HL-60 (cell line): ENCODE results near the gene HECTD4.

Experiments used
- DNase-seq, 2 experiments: peaks; one replicate each; pipeline ENCODE4 v3.0.0-alpha.2; 2010 to 2020; ENCODE audit warnings: low read depth in 1 of 2, low spot score in 1 of 2
- H3K27ac ChIP-seq: fragments of 250-450 bp; sonication (Bioruptor Pico); replicated peaks from 2 replicates; pipeline ENCODE4 v1.5.1; 2020; ENCODE audit warnings: mild to moderate bottlenecking, moderate library complexity
- H3K27me3 ChIP-seq: fragments of 250-450 bp; sonication (Bioruptor Pico); 2 replicates; pipeline ENCODE4 v1.5.1; 2021; ENCODE audit warnings: mild to moderate bottlenecking, moderate library complexity; ENCODE audit not compliant: insufficient read depth, poor library complexity, severe bottlenecking
- H3K4me3 ChIP-seq: replicated peaks from 2 replicates; pipeline ENCODE4 v1.5.1; 2011; ENCODE audit warnings: mild to moderate bottlenecking, control low read depth, low read length; ENCODE audit not compliant: insufficient read depth
- GABPA ChIP-seq: IDR thresholded peaks from 2 replicates; pipeline ENCODE4 v1.6.1; 2012; ENCODE audit warnings: low read depth
- POLR2AphosphoS5 ChIP-seq: IDR thresholded peaks from 2 replicates; pipeline ENCODE4 v1.6.1; 2012; ENCODE audit warnings: low read depth
- SPI1 ChIP-seq: IDR thresholded peaks from 2 replicates; pipeline ENCODE4 v1.6.1; 2012; ENCODE audit warnings: low read depth, mild to moderate bottlenecking, borderline replicate concordance
- TF ChIP-seq, protein P1 (sequence below): IDR thresholded peaks from 2 replicates; pipeline ENCODE4 v1.6.1; 2012; ENCODE audit warnings: low read depth; ENCODE audit not compliant: insufficient replicate concordance
- TF ChIP-seq, protein P2 (sequence below): IDR thresholded peaks from one replicate; pipeline ENCODE4 v1.5.1; 2011; ENCODE audit warnings: low read length, control low read depth, inconsistent platforms; ENCODE audit not compliant: insufficient read depth

Gene HECTD4

DNA sequence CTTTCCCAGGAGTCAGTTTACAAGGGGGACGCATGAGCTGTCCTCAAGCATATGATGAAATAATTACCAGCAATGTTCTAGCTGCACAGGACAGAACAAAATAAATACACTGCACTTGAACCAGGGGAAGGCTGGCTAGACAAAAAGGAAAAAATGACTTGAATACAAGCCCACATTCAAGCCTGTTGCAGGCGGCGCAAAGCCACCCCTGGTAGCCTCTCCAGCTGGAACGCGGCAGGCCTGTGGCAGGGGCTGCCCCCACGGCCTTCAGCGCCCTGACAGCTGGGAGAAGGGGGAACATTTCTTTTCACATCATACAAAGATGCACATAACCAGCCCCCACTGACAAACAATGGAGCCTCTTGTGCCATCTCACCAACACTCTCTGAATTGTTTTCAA lies 199.7 kb downstream of the HECTD4 start:
- Histone ChIP-seq H3K4me3 (no peak overlapping the region), H3K27me3 (no peaks in the 10 kb centered on the region), H3K27ac (no peak overlapping the region)
- TF ChIP-seq, protein P1, sequence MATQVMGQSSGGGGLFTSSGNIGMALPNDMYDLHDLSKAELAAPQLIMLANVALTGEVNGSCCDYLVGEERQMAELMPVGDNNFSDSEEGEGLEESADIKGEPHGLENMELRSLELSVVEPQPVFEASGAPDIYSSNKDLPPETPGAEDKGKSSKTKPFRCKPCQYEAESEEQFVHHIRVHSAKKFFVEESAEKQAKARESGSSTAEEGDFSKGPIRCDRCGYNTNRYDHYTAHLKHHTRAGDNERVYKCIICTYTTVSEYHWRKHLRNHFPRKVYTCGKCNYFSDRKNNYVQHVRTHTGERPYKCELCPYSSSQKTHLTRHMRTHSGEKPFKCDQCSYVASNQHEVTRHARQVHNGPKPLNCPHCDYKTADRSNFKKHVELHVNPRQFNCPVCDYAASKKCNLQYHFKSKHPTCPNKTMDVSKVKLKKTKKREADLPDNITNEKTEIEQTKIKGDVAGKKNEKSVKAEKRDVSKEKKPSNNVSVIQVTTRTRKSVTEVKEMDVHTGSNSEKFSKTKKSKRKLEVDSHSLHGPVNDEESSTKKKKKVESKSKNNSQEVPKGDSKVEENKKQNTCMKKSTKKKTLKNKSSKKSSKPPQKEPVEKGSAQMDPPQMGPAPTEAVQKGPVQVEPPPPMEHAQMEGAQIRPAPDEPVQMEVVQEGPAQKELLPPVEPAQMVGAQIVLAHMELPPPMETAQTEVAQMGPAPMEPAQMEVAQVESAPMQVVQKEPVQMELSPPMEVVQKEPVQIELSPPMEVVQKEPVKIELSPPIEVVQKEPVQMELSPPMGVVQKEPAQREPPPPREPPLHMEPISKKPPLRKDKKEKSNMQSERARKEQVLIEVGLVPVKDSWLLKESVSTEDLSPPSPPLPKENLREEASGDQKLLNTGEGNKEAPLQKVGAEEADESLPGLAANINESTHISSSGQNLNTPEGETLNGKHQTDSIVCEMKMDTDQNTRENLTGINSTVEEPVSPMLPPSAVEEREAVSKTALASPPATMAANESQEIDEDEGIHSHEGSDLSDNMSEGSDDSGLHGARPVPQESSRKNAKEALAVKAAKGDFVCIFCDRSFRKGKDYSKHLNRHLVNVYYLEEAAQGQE = no peak
- TF ChIP-seq, protein P2, sequence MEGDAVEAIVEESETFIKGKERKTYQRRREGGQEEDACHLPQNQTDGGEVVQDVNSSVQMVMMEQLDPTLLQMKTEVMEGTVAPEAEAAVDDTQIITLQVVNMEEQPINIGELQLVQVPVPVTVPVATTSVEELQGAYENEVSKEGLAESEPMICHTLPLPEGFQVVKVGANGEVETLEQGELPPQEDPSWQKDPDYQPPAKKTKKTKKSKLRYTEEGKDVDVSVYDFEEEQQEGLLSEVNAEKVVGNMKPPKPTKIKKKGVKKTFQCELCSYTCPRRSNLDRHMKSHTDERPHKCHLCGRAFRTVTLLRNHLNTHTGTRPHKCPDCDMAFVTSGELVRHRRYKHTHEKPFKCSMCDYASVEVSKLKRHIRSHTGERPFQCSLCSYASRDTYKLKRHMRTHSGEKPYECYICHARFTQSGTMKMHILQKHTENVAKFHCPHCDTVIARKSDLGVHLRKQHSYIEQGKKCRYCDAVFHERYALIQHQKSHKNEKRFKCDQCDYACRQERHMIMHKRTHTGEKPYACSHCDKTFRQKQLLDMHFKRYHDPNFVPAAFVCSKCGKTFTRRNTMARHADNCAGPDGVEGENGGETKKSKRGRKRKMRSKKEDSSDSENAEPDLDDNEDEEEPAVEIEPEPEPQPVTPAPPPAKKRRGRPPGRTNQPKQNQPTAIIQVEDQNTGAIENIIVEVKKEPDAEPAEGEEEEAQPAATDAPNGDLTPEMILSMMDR = no peak
- TF ChIP-seq SPI1 (no peak), GABPA (no peak), POLR2AphosphoS5 (no peak)
- DNase-seq = no peak

DNA sequence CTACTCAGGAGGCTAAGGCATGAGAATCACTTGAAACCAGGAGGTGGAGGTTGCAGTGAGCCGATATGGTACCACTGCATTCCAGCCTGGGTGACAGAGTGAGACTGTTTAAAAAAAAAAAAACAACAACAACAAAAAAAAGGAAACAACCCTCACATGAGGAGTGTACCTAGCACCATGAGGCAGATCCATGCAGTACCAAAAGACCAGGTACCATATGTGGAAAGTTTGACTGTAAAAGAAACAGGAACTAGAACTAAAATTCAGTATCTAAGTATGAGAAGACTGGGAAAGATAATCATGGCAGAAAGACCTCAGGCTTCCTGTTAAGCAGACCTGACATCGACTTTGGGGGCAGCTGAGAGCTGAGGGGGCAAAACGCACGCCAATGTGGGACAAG lies 201.8 kb downstream of the HECTD4 start:
- H3K27me3 ChIP-seq = no peaks in the 10 kb centered on the region
- no peak for TF ChIP-seq POLR2AphosphoS5
- TF ChIP-seq, protein P1 = no peak
- TF ChIP-seq, protein P2 = no peak
- no peak for TF ChIP-seq GABPA
- no peak for TF ChIP-seq SPI1
- H3K27ac ChIP-seq = no peak overlapping the region
- H3K4me3 ChIP-seq = no peak overlapping the region
- no peak for DNase-seq

DNA sequence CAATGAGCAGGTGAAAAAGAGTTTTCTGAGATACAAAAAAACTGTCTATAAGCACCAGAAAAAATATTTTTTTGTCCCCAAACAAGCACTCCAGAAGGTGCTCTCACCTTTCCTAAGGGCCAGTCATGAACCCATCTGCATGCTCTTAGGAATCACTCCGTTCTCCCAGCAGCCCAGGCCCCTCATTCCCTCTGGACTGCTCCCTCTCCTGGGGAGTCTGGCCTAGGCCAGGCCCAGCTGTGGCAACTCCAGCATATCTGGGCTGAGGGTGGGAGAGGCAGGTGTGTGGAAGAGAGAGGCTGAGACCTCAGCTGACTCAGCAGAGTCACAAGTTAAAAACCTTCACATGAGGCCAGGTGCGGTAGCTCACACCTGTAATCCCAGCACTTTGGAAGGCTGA lies 202.3 kb downstream of the HECTD4 start:
- DNase-seq = no peak
- Histone ChIP-seq H3K27me3 (no peaks in the 10 kb centered on the region), H3K27ac (no peak overlapping the region), H3K4me3 (no peak overlapping the region)
- TF ChIP-seq, protein P1 = no peak
- TF ChIP-seq GABPA (no peak), POLR2AphosphoS5 (no peak)

DNA sequence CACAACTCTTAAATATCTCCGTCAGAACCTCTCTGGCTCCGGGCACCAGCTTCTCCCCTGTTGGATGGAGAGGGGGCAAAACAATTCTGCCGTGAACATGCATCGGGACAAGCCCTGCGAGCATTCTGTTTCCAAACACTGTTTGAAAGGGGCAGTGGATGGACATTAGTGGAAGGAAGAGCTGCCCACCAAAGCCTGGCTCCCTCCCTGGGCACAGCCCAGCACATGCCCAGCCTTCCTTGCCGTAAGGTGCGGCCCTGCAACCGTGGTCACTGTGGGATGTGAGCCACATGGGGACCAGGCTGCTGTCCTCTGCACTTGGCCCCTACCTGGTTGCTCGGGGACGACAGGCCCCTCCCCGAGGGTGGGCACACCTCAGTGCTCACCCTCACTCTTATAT lies 202.9 kb downstream of the HECTD4 start:
- DNase-seq = no peak
- Histone ChIP-seq H3K4me3 (no peak overlapping the region), H3K27ac (no peak overlapping the region), H3K27me3 (no peaks in the 10 kb centered on the region)
- TF ChIP-seq SPI1 (no peak), POLR2AphosphoS5 (no peak), GABPA (no peak)
- TF ChIP-seq, protein P1 = no peak
- TF ChIP-seq, protein P2 = no peak
